Left lung (tissue), 10 donors: ENCODE data around the gene KNOP1. TPM values are rescaled to one million over a fixed set of nuclear protein-coding genes. Genes with fewer than 3 reads are reported as not detected.
"Not testable (repeated sequence)": the region's sequence is repeated elsewhere in the genome, so short reads cannot be mapped to it uniquely, and the experiment has no call there.

Source experiments
- ATAC-seq: fragments of 200-7000 bp; cut with Tn5 transposase; one replicate; pipeline ENCODE4 v1.9.1; 2020; ENCODE audit warnings: moderate library complexity
- DNase-seq, 4 donors: peaks; one replicate each; pipeline ENCODE4 v3.0.0-alpha.2; 2013 to 2020
- H3K27ac ChIP-seq, 2 donors: fragments of 200-600 bp; sonication (generic) in 1 of 2; one replicate each; pipeline versions ENCODE4 v1.5.0 to v1.8.0; 2020 to 2021
- H3K27me3 ChIP-seq, 2 donors: fragments of 200-600 bp; sonication (generic) in 1 of 2; one replicate each; pipeline versions ENCODE4 v1.5.0 to v1.8.0; 2020 to 2021
- H3K36me3 ChIP-seq, 2 donors: fragments of 200-600 bp; sonication (generic) in 1 of 2; one replicate each; pipeline versions ENCODE4 v1.5.0 to v1.8.0; 2020 to 2021
- H3K4me1 ChIP-seq, 2 donors: fragments of 200-600 bp; one replicate each; pipeline ENCODE4 v1.8.0; 2021
- H3K4me3 ChIP-seq, 2 donors: fragments of 200-600 bp; sonication (generic) in 1 of 2; one replicate each; pipeline versions ENCODE4 v1.5.0 to v1.8.0; 2020 to 2021; ENCODE audit warnings: mild to moderate bottlenecking in 1 of 2
- H3K9me3 ChIP-seq, 2 donors: fragments of 200-600 bp; sonication (generic) in 1 of 2; one replicate each; pipeline versions ENCODE4 v1.5.0 to v1.8.0; 2020 to 2021
- intact Hi-C, 2 donors: fragments of 100-400 bp; cut with DNase I; formaldehyde crosslinking; loops; one replicate each; pipeline versions ENCODE4 v1.11.2 to v1.14.2; 2022
- polyA plus RNA-seq, 6 donors: library from polyadenylated mRNA; unstranded; fragments of 120-200 nt; gene quantifications; one replicate each; pipeline ENCODE4 v1.2.1, GENCODE V29; 2013; ENCODE audit not compliant: insufficient read length in 6 of 6
- total RNA-seq, 2 donors: library from RNA; stranded (reverse); fragmentation: NEBNext Ultra II Directional; extraction: Animal tissue kit (Norgen Biotek cat#: 25700); gene quantifications; one replicate each; pipeline ENCODE4 v1.2.1, GENCODE V29; 2021
- TF ChIP-seq, protein P1 (sequence below), 2 donors: fragments of 200-600 bp; sonication (generic) in 1 of 2; IDR thresholded peaks; one replicate each; pipeline versions ENCODE4 v1.5.0 to v1.8.0; 2021; ENCODE audit warnings: antibody characterized with exemption in 2 of 2
- donor health status: DM: no; HTN: yes; CAD: no.
- donor health status: DM: no; HTN: no; CAD: no.

Gene KNOP1
- total and polyA plus RNA-seq, 8 donors: 12.5 to 49.0 (median 32.3) TPM

DNA sequence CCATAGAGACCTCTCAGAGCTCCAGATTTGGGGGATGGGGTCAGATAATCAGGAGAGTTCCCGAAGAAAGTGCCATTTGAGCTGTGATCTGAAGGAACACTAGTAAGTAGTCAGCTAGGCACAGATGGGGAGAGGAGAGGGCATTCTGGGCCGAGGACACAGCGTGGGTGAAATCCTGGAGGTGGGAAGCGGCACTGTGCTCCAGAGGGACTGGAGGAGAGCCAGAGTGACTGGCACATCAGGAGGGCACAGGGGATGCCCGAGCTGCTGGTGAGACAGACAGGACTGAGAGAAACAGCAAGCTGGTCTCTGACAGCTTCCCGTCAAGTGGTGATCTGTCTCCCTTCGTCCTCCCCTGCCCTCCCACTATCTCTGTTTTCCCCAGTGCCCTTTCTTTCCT, 40.6 kb downstream of the KNOP1 start:
- no peaks in the 10 kb centered on the region for H3K4me1 ChIP-seq
- peaks cover 0 to 78% of the 10 kb centered on the region in 2 donors for H3K36me3 ChIP-seq
- DNase-seq (no peak), ATAC-seq (no peak)
- TF ChIP-seq, protein P1, sequence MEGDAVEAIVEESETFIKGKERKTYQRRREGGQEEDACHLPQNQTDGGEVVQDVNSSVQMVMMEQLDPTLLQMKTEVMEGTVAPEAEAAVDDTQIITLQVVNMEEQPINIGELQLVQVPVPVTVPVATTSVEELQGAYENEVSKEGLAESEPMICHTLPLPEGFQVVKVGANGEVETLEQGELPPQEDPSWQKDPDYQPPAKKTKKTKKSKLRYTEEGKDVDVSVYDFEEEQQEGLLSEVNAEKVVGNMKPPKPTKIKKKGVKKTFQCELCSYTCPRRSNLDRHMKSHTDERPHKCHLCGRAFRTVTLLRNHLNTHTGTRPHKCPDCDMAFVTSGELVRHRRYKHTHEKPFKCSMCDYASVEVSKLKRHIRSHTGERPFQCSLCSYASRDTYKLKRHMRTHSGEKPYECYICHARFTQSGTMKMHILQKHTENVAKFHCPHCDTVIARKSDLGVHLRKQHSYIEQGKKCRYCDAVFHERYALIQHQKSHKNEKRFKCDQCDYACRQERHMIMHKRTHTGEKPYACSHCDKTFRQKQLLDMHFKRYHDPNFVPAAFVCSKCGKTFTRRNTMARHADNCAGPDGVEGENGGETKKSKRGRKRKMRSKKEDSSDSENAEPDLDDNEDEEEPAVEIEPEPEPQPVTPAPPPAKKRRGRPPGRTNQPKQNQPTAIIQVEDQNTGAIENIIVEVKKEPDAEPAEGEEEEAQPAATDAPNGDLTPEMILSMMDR (IDR thresholded peaks at IDR 0.05): no peak
- no peak overlapping the region for H3K27ac ChIP-seq
- intact Hi-C loops: no loop called here
- no peaks in the 10 kb centered on the region for H3K27me3 ChIP-seq
- no peaks in the 10 kb centered on the region for H3K9me3 ChIP-seq
- no peak overlapping the region for H3K4me3 ChIP-seq

DNA sequence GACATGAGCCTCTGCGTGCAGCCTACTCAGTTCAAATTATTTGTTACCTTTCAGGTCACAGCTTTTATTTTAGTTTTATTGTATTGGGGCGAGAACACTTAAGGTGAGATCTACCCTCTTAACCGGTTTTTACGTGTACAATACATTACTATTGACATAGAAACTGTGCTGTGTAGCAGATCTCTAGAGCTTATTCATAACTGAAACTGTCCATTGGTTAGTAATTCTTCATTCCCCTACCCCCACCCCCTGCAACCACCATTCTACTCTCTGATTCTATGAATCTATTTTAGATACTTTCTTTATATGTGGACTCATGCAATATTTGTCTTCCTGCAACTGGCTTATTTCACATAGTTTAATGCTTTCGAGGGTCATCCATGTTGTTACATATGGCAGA, 43.5 kb downstream of the KNOP1 start:
- no peaks in the 10 kb centered on the region for H3K4me1 ChIP-seq
- intact Hi-C loops: no loop called here
- ATAC-seq (no peak), DNase-seq (no peak)
- H3K4me3 ChIP-seq: no peak overlapping the region
- no peaks in the 10 kb centered on the region for H3K27me3 ChIP-seq
- no peaks in the 10 kb centered on the region for H3K9me3 ChIP-seq
- no peak overlapping the region for H3K27ac ChIP-seq
- TF ChIP-seq, protein P1 (IDR thresholded peaks at IDR 0.05): no peak
- peaks cover 0 to 90% of the 10 kb centered on the region in 2 donors for H3K36me3 ChIP-seq

DNA sequence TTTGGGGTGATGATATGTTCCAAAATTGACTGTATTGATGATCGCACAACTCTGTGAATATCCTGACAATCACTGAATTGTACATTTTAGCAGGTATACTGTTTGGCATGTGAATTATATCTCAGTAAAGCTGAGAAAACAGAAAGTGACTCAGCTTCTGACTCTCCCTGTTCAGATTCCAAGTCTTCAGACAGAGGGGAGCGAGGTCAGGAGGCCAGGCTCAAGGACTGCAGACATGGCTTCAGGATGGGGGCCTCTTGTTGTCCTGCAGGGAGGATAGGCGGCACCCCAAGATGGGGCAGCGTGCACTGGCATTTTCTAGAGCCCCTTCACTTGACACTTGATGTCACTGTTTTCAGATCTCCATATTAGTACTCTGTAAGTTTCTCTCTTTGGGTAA, 45.6 kb downstream of the KNOP1 start:
- H3K4me3 ChIP-seq: no peak overlapping the region
- intact Hi-C loops: no loop called here
- DNase-seq: no peak
- ATAC-seq: no peak
- H3K27ac ChIP-seq: no peak overlapping the region
- H3K36me3 ChIP-seq: peaks cover 0 to 91% of the 10 kb centered on the region in 2 donors
- H3K9me3 ChIP-seq: no peaks in the 10 kb centered on the region
- no peaks in the 10 kb centered on the region for H3K4me1 ChIP-seq
- TF ChIP-seq, protein P1 (IDR thresholded peaks at IDR 0.05): no peak
- no peaks in the 10 kb centered on the region for H3K27me3 ChIP-seq

DNA sequence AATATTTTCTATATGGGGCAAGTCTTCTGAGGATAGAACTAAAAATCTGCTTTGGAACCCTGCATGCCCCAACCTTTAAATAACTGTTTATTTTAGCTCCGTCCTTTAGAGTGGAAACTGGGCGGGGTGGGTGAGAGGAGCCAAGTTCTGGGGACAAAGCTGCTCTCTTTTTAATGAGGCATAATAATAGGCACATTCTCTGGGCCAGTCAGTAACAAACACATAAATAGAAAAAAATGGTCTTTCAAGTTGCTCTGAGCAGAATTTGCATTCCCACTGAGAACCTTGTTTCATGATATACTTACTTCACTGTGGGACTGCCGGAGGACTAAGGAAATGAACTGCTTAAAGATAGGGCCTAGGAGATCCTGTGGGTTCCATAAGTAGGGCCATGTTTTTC, 51.5 kb downstream of the KNOP1 start:
- ATAC-seq: no peak
- Histone ChIP-seq H3K4me1 (no peaks in the 10 kb centered on the region), H3K27ac (no peak overlapping the region), H3K36me3 (peaks cover 0 to 52% of the 10 kb centered on the region in 2 donors), H3K9me3 (peaks cover 0 to 3% of the 10 kb centered on the region in 2 donors), H3K4me3 (no peak overlapping the region), H3K27me3 (no peaks in the 10 kb centered on the region)
- TF ChIP-seq, protein P1 (IDR thresholded peaks at IDR 0.05): no peak
- intact Hi-C loops: no loop called here
- no peak for DNase-seq

DNA sequence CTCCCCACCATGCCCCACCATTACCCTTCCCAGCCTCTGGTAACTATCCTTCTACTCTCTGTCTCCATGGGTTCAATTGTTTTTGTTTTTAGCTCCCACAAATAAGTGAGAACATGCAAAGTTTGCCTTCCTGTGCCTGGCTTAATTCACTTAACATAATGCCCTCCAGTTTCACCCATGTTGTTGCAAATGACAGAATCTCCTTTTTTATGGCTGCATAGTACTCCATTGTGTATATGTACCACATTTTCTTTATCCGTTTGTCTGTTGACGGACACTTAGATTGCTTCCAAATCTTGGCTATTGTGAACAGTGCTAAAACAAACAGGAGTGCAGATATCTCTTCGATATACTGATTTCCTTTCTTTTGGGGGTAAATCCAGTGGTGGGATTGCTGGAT, 52.7 kb downstream of the KNOP1 start:
- H3K27me3 ChIP-seq, H3K4me3 ChIP-seq, ATAC-seq, H3K4me1 ChIP-seq, H3K27ac ChIP-seq, DNase-seq, intact Hi-C loops, H3K9me3 ChIP-seq: not testable (repeated sequence)
- peaks cover 0 to 44% of the 10 kb centered on the region in 2 donors for H3K36me3 ChIP-seq

DNA sequence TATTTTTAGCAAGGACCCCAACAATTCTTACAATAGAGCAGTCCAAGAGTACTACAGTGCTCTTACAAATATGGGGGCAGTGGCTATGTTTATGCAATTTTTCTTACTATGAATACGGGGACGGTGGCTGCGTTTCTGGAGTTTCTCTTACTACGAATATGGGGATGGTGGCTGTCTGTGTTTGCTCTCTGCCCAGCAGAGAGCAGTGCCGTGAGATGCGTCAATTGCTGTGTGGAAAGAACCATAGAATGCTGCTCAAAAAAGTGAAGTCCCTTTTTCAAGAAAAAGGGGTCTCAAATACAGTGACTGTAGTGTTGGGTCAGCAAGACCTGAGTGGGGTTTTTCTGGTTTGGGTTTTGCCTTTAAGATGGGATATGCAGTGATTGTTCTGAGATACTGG, 53.9 kb downstream of the KNOP1 start:
- H3K27me3 ChIP-seq: no peaks in the 10 kb centered on the region
- no peak overlapping the region for H3K4me3 ChIP-seq
- peaks cover 0 to 3% of the 10 kb centered on the region in 2 donors for H3K9me3 ChIP-seq
- H3K27ac ChIP-seq: no peak overlapping the region
- H3K36me3 ChIP-seq: peaks cover 0 to 33% of the 10 kb centered on the region in 2 donors
- intact Hi-C loops: no loop called here
- TF ChIP-seq, protein P1 (IDR thresholded peaks at IDR 0.05): no peak
- ATAC-seq: no peak
- H3K4me1 ChIP-seq: no peaks in the 10 kb centered on the region
- DNase-seq: no peak
